A172 (cell line): ENCODE data around the gene NCBP1. TPM values are rescaled to one million over a fixed set of nuclear protein-coding genes. Genes with fewer than 3 reads are reported as not detected.
A peak's percentile ranks its signal among the peaks of the same experiment; 100 is the strongest.

ENCODE experiments used
- DNase-seq: peaks from one replicate; pipeline ENCODE4 v3.0.0-alpha.2; 2015; ENCODE audit warnings: low spot score
- total RNA-seq: library from RNA; depleted of rRNA; stranded (reverse); fragments of >200 nt; shearing (Covaris generic); gene quantifications from 2 replicates; pipeline ENCODE4 v1.2.3, GENCODE V29; 2014

The NCBP1 gene
- total RNA-seq, 1 experiment from 2014 or later = 75.4 TPM

DNA sequence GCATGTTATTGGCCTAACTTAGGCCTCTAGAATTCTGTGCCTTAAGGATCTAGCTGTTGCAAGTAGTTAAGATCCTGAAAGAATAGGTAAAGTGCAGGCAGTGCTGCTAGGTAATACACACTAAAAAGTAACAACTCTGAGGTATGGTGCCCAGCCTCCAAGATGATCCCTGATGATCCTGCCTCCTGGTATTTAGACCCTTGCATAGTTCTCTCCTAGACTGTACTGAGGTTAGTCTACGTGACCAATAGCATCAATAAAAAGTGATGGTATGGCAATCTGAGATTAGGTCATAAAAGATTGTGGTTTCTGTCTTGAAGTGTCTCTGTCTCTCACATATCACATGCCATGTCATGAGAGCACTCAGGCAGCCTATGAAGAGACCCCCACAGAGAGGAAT, 9.7 kb upstream of the NCBP1 start:
- no peak for DNase-seq

DNA sequence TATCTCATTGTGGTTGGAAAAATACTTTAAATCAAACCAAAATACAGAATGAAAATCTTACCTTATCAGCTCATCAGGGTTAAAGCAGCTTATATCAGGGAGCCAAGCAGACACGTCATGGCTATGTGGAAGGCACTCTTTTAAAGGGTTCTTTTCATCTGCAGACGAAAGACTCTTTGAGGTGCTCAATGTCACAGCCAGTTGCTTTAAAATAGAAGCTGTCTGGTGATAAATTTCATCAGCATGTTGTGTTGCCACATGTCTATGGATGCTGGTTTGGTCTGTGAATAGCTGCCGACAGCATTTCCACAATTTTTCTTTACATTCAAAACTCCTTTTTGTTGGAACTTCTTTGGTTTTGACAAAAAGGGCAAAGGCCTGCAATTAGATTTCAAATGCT, 8.0 kb upstream of the NCBP1 start:
- no peak for DNase-seq

DNA sequence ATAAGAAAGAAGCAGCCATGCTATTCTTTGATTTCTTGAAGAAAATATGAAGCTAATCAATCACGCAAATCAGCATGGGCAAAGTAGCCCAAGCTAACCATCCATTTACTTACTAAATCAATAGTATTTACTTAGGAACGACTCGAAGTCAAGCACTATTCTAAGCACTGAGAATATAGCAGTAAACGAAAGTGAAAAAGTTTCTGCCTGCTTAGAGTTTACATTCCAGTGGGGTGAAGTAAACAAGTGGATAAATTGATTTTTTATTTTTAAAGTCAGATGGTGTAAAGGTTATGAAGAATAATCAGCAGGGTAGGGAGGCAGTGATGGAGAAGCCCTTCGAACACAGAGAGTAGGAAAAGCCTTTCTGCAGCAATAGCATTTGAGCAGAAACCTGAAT, 6.0 kb upstream of the NCBP1 start:
- no peak for DNase-seq

DNA sequence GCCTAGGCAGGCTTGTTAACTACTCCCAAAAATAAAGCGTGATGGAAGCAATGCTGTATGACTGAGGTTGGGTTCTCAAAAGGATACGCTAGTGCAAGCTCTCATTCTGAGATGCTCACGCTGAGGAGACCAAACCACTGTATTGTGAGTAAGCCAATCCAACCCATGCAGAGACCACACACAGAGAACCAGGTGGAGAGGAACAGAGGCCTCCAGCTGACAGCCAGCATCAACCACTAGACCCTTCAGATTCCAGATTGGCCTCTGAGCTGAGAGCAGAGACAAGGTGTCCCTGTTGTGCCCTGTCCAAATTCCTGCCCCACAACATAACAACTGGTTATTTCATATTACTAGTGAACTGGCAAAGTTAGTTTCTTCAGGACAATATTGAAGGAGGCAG, 5.0 kb upstream of the NCBP1 start:
- DNase-seq = no peak

DNA sequence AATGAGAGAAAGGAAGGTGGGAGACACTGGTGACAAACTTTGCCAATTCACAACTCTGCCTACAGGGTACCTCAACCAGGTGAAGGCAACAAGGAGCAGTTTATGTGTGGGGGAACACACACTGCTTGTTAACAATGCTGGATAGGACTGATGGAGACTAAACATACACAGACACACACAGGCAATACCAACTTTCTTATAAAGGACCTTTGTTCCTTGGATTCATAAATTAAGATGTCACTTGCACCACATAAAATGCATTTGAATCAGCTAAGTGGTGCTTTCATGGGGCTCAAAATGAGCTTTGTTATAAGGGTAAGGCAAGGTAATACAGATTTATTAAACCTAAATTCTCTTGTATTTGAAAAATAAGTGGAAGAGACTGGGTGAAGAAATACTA, 4.5 kb upstream of the NCBP1 start:
- DNase-seq = no peak

DNA sequence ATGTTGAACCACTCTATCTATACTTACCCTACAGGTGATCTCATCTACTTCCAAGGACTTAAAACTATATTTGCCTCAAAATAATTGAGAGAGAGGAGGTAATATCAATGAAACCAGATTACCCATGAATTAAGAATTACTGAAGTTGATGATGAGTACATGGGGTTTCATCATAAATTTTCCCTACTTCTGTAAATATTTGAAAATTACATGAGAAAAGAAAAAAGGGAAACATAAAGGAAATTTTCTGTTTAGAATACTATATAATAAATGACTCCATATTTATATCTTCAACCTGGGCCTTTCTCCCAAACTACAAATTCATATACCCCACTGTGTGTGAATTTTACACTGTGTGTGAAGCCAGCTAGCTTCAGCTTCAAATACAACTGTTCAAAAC, 3.0 kb upstream of the NCBP1 start:
- DNase-seq = no peak

DNA sequence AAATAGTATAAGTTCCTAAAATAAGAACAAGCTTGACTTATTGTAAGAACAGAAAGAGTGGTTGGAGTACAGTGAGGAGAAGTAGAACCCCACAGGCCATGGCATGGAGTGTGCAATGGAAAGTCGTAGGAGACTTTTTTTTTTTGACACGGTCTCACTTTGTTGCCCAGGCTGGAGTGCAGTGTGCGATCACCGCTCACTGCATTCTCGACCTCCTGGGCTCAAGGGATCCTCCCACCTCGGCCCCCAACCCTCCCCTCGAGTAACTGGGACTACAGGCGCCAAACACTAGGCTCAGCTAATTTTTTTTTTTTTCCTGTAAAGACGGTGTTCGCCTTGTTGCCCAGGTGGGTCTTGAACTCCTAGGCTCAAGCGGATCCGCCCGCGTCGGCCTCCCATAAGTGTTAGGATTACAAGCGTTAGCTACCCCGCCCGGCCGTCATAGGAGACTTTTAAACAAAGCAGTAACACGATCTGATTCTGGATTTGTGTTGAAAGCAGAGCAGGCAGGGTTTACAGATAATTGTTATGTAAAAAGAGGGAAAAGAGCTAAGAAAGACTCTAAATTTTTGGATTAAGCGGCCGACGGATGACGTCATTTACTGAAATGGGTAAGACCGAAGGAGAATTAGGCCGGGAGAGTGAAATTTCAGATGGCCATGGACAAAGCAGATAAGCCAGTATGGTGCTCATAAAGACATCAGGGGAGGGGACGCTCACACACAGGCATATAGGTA, 1.2 kb upstream of the NCBP1 start:
- DNase-seq = no peak

DNA sequence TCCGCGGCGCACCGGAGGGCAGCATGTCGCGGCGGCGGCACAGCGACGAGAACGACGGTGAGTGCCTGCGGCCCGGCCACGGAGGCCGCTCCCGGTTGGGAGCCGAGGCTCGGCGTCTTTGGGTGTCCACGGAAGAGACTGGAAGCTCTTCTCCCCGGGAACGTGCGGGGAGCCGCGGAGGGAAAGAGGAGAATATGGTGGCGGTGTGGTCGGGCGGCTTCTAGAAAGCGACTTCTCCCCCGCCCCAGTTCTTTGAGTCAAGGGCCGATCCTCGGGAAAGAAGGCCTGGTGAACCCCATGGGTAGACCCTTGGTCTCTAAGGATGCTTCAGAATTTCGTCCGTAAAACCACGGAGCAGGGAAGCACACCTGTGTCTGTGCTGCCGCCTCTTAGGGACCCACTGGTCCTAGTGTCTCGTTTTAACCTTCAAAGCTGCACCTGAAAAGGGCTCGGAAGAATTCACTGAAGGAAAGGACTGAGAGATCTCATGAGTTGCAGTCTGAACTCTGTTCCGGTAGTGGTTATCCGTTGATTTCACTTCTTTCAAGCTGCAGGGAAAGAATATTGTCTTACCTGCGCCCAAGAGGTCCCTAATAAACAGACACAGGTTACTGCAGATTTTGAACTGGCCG, 354 bp downstream of the NCBP1 start:
- peak; percentile 13 for DNase-seq

DNA sequence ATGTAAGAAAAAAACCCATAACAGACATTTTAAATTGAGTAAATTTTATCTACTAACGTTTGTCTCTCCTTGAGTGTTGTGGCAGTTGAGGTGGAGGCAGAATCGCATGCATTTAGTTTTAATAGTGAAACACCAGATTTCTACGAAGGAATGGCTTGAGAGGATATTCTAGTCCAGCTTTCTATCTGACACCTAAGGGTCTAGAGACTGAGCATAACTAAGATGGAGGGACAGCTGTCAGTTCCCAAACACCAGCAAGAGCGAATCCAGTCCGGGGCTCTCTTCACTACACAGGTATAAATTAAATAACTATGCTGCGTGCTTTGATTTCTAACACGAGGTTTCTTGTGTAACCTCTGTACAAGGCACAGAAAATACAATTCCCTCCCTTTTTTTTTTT, 1.4 kb downstream of the NCBP1 start:
- DNase-seq = no peak

DNA sequence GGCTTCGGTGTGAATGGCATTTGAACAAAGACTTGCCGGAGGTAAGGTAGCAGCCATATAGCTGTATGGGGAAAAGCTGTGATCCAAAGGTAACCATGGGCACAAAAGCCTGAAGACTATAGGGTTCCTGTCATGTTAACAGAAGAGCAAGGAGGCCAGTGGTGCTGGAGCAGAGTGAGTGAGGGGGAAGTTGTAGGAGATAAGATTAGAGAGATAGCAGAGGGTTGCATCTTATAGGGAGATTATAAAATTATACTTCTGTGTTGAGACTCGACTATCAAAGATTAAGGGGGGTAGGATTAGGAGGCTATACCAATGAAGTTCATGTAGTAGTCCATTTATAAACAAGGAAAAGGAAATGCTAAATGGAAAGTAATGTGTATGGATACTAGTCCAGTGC, 3.3 kb downstream of the NCBP1 start:
- DNase-seq = no peak

DNA sequence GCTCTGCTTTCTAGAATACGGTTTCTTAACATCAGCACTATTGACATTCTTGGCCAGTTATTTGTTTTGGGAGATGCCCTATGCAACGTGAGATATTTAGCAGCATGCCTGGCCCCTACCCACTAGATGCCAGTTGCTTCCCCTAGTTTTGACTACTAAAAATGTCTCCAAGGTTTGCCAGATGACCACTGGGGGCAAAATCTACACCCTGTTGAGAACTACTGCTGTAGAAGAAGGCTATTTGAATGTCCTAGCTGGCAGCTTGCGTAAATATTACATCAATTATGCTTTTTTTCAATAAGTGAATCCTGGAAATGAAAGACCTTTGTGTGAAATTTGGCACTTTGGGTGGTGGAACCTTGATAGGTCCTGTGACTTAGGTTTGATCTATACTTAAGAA, 5.0 kb downstream of the NCBP1 start:
- no peak for DNase-seq

DNA sequence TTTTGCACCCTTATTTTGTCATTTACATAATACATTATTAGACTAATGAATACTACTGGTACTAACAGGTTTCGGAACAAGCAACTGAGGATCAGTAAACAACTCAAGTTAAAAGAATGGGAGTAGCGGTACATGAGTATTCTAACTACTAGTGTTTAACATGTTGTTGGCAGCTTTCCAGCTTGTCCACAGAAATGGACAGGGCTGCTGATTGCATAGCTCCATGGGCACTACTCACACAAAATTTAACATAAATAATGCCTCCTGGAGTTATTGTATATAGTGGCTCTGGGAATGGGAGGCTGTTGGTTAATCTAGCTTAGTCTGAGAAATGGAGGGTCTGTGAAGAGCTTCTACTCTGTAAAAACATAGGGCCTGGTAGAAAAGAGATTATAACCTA, 6.7 kb downstream of the NCBP1 start:
- DNase-seq = no peak

DNA sequence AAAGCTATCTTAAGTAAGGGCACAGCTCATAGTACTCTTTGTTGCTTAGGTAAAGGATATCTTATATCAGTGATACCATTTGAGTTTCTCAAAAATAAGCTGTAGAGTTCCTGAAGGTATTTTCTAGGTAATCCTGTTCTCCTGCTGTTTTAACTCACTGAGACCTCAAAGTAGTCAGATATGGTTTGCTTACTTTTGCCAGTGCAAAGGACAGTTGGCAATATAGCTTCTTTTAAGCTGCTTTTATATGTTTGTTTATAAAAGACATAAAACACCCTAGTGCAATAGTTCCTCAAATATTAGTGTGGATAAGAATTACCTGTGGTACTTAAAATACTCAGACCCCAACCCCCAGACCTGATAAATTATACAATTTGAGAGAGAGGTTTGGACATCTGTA, 12.1 kb downstream of the NCBP1 start:
- DNase-seq = no peak

DNA sequence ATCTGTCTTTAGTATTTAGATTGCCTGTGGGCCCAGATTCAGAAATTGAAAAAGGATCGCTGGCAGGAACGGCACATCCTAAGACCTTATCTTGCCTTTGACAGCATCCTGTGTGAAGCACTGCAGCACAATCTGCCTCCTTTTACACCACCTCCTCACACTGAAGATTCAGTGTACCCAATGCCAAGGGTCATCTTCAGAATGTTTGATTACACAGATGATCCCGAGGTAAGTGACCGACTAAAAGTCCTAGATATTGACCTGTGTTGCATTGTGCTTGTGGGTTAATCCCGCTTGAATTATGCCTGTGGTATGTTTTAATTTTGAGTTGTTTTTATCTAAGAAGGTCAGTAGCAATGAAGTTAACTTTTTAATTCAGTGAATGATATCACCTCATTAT, 14.4 kb downstream of the NCBP1 start:
- no peak for DNase-seq

DNA sequence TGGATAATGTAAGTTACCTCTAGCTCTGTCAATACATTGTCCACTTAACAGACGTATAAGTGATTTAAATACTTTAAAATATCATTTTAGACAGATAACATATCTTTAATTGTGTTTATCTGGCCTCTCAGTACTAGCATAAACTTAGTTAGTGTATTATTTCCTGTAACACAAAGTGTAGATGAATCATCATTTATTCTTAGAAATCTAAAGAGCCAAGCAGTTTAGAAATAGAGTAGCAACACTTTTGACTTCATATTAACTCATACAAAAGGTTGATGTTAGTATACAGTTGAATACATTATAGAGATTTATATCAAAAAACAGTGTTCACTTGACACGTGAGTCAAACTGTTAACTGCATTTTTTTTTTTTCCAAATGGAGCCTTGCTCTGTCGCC, 18.0 kb downstream of the NCBP1 start:
- no peak for DNase-seq

DNA sequence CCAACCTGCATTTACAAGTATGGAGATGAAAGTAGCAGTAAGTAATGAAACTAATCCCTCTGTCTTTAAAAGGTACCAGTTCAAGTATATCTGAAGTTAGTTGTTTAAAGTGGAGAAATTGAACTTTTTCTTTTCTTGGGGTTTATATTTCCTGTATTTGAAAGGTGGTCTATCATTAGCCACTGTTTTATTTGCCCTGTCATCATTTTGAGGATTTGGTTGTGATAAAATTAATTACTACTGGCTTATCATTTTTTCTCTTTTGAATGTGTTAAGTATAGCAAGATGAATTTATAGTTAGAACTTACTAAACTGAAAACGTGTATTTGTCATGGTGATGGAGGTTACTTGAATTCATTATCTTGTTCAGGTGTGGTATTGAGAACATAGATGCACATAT, 25.1 kb downstream of the NCBP1 start:
- no peak for DNase-seq

DNA sequence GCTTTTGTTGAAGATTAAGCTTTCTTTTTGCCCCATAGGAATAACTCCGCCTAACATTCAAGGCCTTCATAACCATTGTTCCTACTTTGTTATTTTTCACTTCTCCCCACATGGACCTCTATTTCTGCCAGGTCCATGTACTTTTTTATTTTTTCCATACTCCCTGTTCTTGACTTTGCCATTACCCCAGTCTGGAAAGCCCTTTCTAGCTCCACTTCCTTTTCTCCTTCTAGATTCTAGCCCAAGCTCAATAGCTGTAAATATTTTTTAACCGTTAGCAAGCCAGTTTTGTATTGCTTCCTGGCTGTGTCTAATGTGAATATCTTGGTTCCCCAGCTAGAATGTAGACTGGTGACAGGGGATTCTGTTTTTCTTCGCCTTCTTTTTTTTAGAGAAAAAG, 26.1 kb downstream of the NCBP1 start:
- DNase-seq = no peak

DNA sequence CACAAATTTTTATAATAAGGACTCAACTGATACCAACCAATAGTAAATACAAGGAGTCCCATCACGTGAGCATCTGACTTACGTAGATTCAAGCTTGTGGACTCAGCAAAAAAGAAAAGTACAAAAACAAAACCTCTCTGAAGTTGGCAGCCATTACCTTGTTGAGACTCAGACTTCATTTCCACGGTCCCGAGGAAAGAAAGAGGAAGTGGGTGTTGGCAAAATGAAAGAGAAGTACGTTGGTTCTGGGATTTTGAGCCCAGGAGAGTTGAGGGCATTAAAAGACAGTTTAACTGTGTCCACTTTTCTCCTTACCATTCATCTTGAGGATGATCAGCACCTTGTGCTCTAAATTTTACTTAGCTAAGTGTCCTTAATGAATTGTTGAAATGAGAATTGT, 26.7 kb downstream of the NCBP1 start:
- no peak for DNase-seq

DNA sequence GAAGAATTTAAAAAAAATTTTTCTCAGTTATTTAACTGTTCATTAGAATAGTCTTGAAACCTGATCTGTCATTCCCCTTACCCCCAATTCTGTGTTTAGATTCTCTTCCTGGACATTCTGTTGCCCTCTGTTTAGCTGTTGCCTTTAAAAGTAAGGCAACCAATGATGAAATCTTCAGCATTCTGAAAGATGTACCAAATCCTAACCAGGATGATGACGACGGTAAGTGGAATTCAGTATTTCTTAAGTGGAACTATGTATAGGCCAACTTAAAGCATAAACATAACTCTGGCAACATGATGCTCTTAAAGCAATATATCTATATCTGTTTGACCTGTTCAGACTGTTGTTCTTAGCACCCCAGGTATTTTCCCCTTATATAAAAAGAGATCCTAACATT, 27.2 kb downstream of the NCBP1 start:
- DNase-seq = no peak

DNA sequence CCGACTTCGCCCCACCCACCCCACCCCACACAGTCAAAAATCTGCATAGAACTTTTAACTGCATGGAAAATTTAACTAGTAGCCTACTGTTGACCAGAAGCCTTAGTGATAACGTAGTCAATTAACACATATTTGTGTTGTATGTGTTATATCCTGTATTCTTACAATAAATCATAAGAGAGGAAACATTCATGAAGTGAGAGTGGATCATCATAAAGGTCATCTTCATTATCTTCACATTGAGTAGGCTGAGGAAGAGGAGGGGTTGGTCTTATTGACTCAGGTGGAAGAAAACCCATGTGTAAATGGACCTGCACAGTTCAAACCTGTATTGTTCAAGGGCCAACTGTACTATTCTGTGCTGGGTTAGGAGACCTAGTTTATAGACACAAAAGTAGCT, 32.1 kb downstream of the NCBP1 start:
- no peak for DNase-seq

DNA sequence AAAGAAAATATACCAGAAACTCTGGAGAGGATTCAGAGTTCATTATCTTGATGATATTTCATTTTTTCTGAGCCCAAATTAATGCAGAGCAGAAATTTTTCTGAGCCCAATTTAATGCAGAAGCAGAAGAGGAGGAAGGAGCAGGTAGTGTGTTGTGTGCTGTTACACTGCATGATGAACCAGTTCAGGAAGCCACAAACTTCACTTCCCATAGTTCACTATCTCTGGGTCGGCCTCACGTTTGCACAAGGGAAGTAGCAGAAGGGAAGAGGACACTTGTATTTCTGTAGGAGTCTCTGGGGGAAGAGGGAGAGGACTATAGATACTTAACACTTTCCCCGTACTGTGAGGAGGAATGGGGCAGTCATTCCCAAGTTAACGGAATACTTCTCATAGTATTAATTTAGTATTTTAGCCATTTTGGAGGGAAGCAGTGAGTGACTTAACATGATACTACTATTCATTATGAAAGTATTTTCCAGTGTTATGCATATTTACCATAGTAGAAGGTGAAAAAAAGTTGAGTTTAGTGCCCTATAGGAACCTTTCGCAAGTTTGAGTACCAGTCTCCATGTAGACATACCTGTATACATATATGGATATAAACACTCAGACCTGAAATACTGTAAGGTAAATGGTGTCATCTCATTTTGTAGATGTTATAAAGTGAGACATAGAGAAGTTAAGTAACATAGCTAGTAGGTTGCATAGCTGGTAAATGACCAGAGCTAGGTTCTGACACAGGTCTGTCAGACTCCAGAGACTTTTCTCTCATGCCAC, 33.5 kb downstream of the NCBP1 start:
- DNase-seq = no peak

DNA sequence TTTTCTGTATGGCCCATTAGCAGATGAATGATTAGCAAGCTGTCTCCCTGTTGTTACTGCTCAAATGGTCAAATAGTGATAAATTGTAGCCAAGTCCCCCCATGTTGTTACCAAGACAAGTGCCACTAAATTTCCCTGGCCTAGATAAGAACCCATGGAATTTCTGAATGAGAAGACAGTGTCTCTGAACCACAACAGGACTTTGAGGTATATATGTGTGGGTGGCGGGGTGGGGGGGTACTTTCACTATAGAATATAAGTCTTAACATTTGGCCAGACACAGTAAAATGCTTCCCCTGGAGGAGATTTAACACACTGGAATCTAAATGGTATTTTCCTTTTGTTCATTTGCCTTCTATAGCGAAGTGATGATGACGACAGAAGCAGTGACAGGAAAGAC, 34.9 kb downstream of the NCBP1 start:
- DNase-seq = no peak

DNA sequence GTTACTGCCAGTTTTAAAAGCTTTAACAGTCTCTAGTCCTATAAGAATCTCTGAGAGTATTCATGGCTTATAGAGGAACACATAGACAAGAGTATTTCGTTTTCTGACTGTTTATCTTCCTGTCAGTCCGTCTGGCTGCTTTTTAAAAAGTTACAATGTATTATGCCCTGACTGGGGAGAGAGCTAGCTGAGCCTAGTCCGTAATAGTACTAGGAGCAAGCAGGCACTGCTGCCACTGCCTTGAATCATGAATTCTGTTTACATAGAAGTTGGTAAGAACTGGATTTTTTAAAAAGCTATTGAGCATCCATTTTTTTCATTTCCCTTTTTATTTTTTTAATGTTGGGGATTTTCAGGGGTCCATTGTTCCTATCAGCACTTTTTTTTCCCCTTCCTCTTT, 37.0 kb downstream of the NCBP1 start:
- DNase-seq = no peak
